GM12878 (cell line): Measurements from ENCODE around the gene LARGE1. TPM values are rescaled to one million over a fixed set of nuclear protein-coding genes. Genes with fewer than 3 reads are reported as not detected.

Experiments used
- ATAC-seq: fragments of 200-7000 bp; cut with Tn5 transposase; 3 replicates; pipeline ENCODE4 v1.9.1; 2020; ENCODE audit warnings: mild to moderate bottlenecking, moderate library complexity
- BruUV-seq: library from RNA; stranded (reverse); fragments of 400-500 nt; replicated peaks from 2 replicates; lab custom pipeline; 2021; lab: Mats Ljungman, UMichigan
- CTCF ChIA-PET: fragments of 300-600 bp; sonication (Branson Sonifier 250); formaldehyde crosslinking; extraction: SDS; loops from one replicate; lab custom pipeline; 2021; ENCODE audit warnings: inconsistent platforms; lab: Yijun Ruan, JAX
- POLR2A ChIA-PET: fragments of 350-600 bp; formaldehyde crosslinking; extraction: SDS; loops from one replicate; lab custom pipeline; 2021; ENCODE audit warnings: inconsistent platforms; lab: Charles Lee
- RAD21 ChIA-PET: fragments of 300-600 bp; sonication (Branson Sonifier 250); formaldehyde crosslinking; loops from one replicate; lab custom pipeline; 2023; ENCODE audit warnings: antibody characterized with exemption; ENCODE audit not compliant: unreplicated experiment; lab: Charles Lee
- SMC1A ChIA-PET: fragments of 300-600 bp; sonication (Branson Sonifier 250); formaldehyde crosslinking; loops from one replicate; lab custom pipeline; 2023; ENCODE audit not compliant: unreplicated experiment, uncharacterized antibody; lab: Charles Lee
- DNase-seq: peaks from one replicate; pipeline ENCODE4 v3.0.0-alpha.2; 2011; ENCODE audit warnings: low read depth, low spot score
- FAIRE-seq: peaks from 3 replicates; lab custom pipeline; 2011; peaks lifted over from hg19 to GRCh38; lab: Jason Lieb, UNC
- H2AFZ ChIP-seq: 2 replicates; pipeline ENCODE4 v1.6.0; 2011; ENCODE audit warnings: low read depth, low read length, control low read depth; ENCODE audit not compliant: control insufficient read depth
- H3K27ac ChIP-seq: 2 replicates; pipeline ENCODE4 v1.5.1; 2011; ENCODE audit warnings: control low read depth; ENCODE audit not compliant: control insufficient read depth, insufficient read depth
- H3K27me3 ChIP-seq, 2 experiments: replicated peaks in 1 of 2; 2 replicates each; pipeline versions ENCODE4 v1.6.0 to v1.6.1; 2011; ENCODE audit warnings: low read length in 1 of 2; ENCODE audit not compliant: control insufficient read depth in 2 of 2, insufficient read depth in 2 of 2
- H3K36me3 ChIP-seq, 2 experiments: 2 replicates each; pipeline ENCODE4 v1.5.1; 2011; ENCODE audit warnings: low read length in 1 of 2; ENCODE audit not compliant: control insufficient read depth in 2 of 2, insufficient read depth in 2 of 2
- H3K4me1 ChIP-seq: 2 replicates; pipeline ENCODE4 v1.6.1; 2011; ENCODE audit warnings: mild to moderate bottlenecking, low read length, moderate library complexity, mixed read lengths; ENCODE audit not compliant: control insufficient read depth, insufficient read depth
- H3K4me2 ChIP-seq: 2 replicates; pipeline ENCODE4 v1.6.0; 2011; ENCODE audit warnings: control low read depth; ENCODE audit not compliant: control insufficient read depth, insufficient read depth
- H3K4me3 ChIP-seq: fragments of 200-600 bp; sonication (generic); 2 replicates; pipeline ENCODE4 v1.5.1; 2016
- H3K79me2 ChIP-seq: 2 replicates; pipeline ENCODE4 v1.6.0; 2011; ENCODE audit warnings: low read length; ENCODE audit not compliant: control insufficient read depth, insufficient read depth
- H3K9ac ChIP-seq: 2 replicates; pipeline ENCODE4 v1.8.0; 2011; ENCODE audit warnings: low read length, control low read depth, mixed read lengths; ENCODE audit not compliant: control insufficient read depth, insufficient read depth
- H3K9me3 ChIP-seq: replicated peaks from 3 replicates; pipeline ENCODE4 v1.5.1; 2011; ENCODE audit warnings: mild to moderate bottlenecking, low read length; ENCODE audit not compliant: control insufficient read depth, insufficient read depth
- H4K20me1 ChIP-seq: 2 replicates; pipeline ENCODE4 v1.6.0; 2011; ENCODE audit not compliant: control insufficient read depth, insufficient read depth
- ATF2 ChIP-seq: IDR thresholded peaks from 2 replicates; pipeline ENCODE4 v1.6.1; 2012; ENCODE audit warnings: low read length, inconsistent platforms
- BCL11A ChIP-seq: IDR thresholded peaks from 2 replicates; pipeline ENCODE4 v1.6.1; 2011; ENCODE audit warnings: low read depth, low read length
- CBX5 ChIP-seq: sonication (generic); IDR thresholded peaks from 2 replicates; pipeline ENCODE4 v1.6.1; 2016; ENCODE audit warnings: low read depth, moderate library complexity, mild to moderate bottlenecking, inconsistent platforms
- CEBPB ChIP-seq, 2 experiments: fragments of 150-350 bp in 1 of 2; IDR thresholded peaks; 2 replicates each; pipeline ENCODE4 v1.6.1; 2012 to 2014; ENCODE audit warnings: low read depth in 2 of 2, low read length in 2 of 2, borderline replicate concordance in 1 of 2, inconsistent platforms in 1 of 2
- CEBPZ ChIP-seq: fragments of 150-350 bp; IDR thresholded peaks from 2 replicates; pipeline ENCODE4 v1.6.1; 2016; ENCODE audit warnings: low read depth, low read length
- HCFC1 ChIP-seq: fragments of 150-350 bp; IDR thresholded peaks from 2 replicates; pipeline ENCODE4 v1.6.1; 2014; ENCODE audit warnings: low read length
- PAX5 ChIP-seq: IDR thresholded peaks from 2 replicates; pipeline ENCODE4 v1.6.1; 2011; ENCODE audit warnings: low read depth, low read length, borderline replicate concordance
- POLR2AphosphoS5 ChIP-seq: IDR thresholded peaks from 2 replicates; pipeline ENCODE4 v1.6.1; 2011; ENCODE audit warnings: mild to moderate bottlenecking, low read length, inconsistent platforms
- SPI1 ChIP-seq: IDR thresholded peaks from 2 replicates; pipeline ENCODE4 v1.6.1; 2011; ENCODE audit warnings: low read depth, mild to moderate bottlenecking, low read length, moderate library complexity, borderline replicate concordance; ENCODE audit not compliant: insufficient read depth
- SREBF2 ChIP-seq: IDR thresholded peaks from 2 replicates; pipeline ENCODE4 v1.6.1; 2012; ENCODE audit warnings: mild to moderate bottlenecking, low read length
- STAT1 ChIP-seq: fragments of 450-650 bp; conservative IDR thresholded peaks from 2 replicates; pipeline ENCODE4 v1.6.1; 2014; ENCODE audit warnings: antibody characterized with exemption, mild to moderate bottlenecking
- SUPT20H ChIP-seq: IDR thresholded peaks from 2 replicates; pipeline ENCODE4 v1.6.1; 2011; ENCODE audit warnings: low read depth, mild to moderate bottlenecking, low read length, moderate library complexity, borderline replicate concordance; ENCODE audit not compliant: control insufficient read depth
- ZBED1 ChIP-seq: IDR thresholded peaks from 2 replicates; pipeline ENCODE4 v1.6.1; 2016; ENCODE audit warnings: borderline replicate concordance
- ZNF24 ChIP-seq: fragments of 450-650 bp; IDR thresholded peaks from 2 replicates; pipeline ENCODE4 v1.6.1; 2017; ENCODE audit warnings: antibody characterized with exemption, mild to moderate bottlenecking
- ZNF592 ChIP-seq: fragments of 450-650 bp; IDR thresholded peaks from 2 replicates; pipeline ENCODE4 v1.6.1; 2017; ENCODE audit warnings: mild to moderate bottlenecking, moderate library complexity
- WGBS: methylation state at CpG from one replicate; pipeline ENCODE4 v1.1.6; 2016; ENCODE audit warnings: low lambda C conversion rate; ENCODE audit not compliant: insufficient replicate concordance, insufficient coverage; ENCODE audit errors: missing lambda C conversion rate; 5-methylcytosine and 5-hydroxymethylcytosine counted together
- in situ Hi-C: fragments of 300-500 bp; cut with MboI; formaldehyde crosslinking; loops from 9 replicates; pipeline ENCODE4 v1.14.3; 2018; ENCODE audit warnings: mixed read lengths
- intact Hi-C: fragments of 100-400 bp; cut with micrococcal nuclease; formaldehyde crosslinking; loops from one replicate; pipeline ENCODE4 v1.14.2; 2022; ENCODE audit not compliant: unreplicated experiment
- polyA plus RNA-seq, 11 experiments: library from polyadenylated mRNA; depleted of rRNA in 4 of 11; unstranded in 6 of 11; stranded (reverse) in 5 of 11; fragments of >200 nt; fragmentation: Nextera tagmentation in 4 of 11; fragmentation: Illumina TruSeq in 1 of 11; extraction: Ambion mirVana in 4 of 11; extraction: Trizol in 1 of 11; gene quantifications; 1 replicate in 1 of 11; 2 replicates in 10 of 11; pipeline versions ENCODE4 v1.2.1 to v1.2.3, GENCODE V29; 2011 to 2016; ENCODE audit warnings: inconsistent platforms in 2 of 11, missing spikeins in 2 of 11, low read depth in 1 of 11
- total RNA-seq, 4 experiments: library from RNA; depleted of rRNA in 3 of 4; stranded (reverse); fragments of >200 nt in 3 of 4; fragmentation: Illumina TruSeq in 1 of 4; extraction: Trizol in 1 of 4; gene quantifications; 2 replicates each; pipeline versions ENCODE4 v1.2.1 to v1.2.3, GENCODE V29; 2013 to 2021

Gene LARGE1
- total and polyA plus RNA-seq, 10 of the 15 experiments (the other 5 are each of a cell fraction or from before 2014, with no cell fraction given): 3.2 to 41.4 (median 17.3) TPM

GRCh38 chr22:33728847-33729246 lies 191.4 kb downstream of the LARGE1 start (continued):
- TF ChIP-seq SREBF2: no peak

- Histone ChIP-seq H3K4me1 (no peaks in the 10 kb centered on the region), H4K20me1 (no peaks in the 10 kb centered on the region), H3K27ac (no peak overlapping the region), H3K9me3 (no peaks in the 10 kb centered on the region), H2AFZ (no peak overlapping the region), H3K36me3 (no peaks in the 10 kb centered on the region), H3K27me3 (no peaks in the 10 kb centered on the region), H3K4me3 (no peak overlapping the region), H3K4me2 (no peak overlapping the region), H3K9ac (no peak overlapping the region), H3K79me2 (no peaks in the 10 kb centered on the region)
- no TSS peak for BruUV-seq
- DNase-seq (no peak), ATAC-seq (no peak), FAIRE-seq (no peak)
- WGBS: 34% methylated on average over 3 of the region's 3 CpGs
- ChIA-PET RAD21 (no interaction called here), CTCF (no interaction called here), POLR2A (interaction anchor here (0.6 kb wide), 1 partner anchor 1363 kb away, joined by 3 read pairs; no protein-coding TSS in a partner anchor), SMC1A (no interaction called here)
- no peak for TF ChIP-seq ZNF24
- no peak for TF ChIP-seq SPI1
- no peak for TF ChIP-seq BCL11A
- no peak for TF ChIP-seq STAT1
- TF ChIP-seq POLR2AphosphoS5: no peak
- no peak for TF ChIP-seq CBX5
- no peak for TF ChIP-seq CEBPB (IDR thresholded peaks at IDR 0.05; ENCODE audit: borderline replicate concordance in 1 of 2, low read depth in 2 of 2, low read length in 2 of 2)
- no peak for TF ChIP-seq ATF2
- no peak for TF ChIP-seq PAX5
- TF ChIP-seq ZBED1: no peak
- TF ChIP-seq HCFC1: no peak
- TF ChIP-seq CEBPZ: no peak
- TF ChIP-seq ZNF592: no peak
- TF ChIP-seq SUPT20H: no peak
- intact Hi-C loops: no loop called here
- in situ Hi-C loops: no loop called here
Observed at GRCh38 chr22:33726294-33726734, 194.0 kb downstream of the LARGE1 start.
